HG03432 (cell line): ENCODE results near the gene AAR2.

ENCODE experiments used
- ATAC-seq: cut with Tn5 transposase; IDR thresholded peaks from one replicate; pipeline ENCODE4 v1.9.1; 2021; ENCODE audit warnings: mild to moderate bottlenecking, moderate library complexity; ENCODE audit not compliant: unreplicated experiment

Gene AAR2

GRCh38 chr20:36275441-36276189, 39.3 kb downstream of the AAR2 start:
- ATAC-seq = no peak

GRCh38 chr20:36277546-36277945, 41.3 kb downstream of the AAR2 start:
- no peak for ATAC-seq

GRCh38 chr20:36279362-36279761, 43.1 kb downstream of the AAR2 start:
- ATAC-seq = no peak

GRCh38 chr20:36279776-36280175, 43.5 kb downstream of the AAR2 start:
- no peak for ATAC-seq

GRCh38 chr20:36281785-36282380, 45.6 kb downstream of the AAR2 start:
- no peak for ATAC-seq

- no peak for ATAC-seq
Observed at GRCh38 chr20:36284751-36285150, 48.5 kb downstream of the AAR2 start.

- no peak for ATAC-seq
Observed at GRCh38 chr20:36285746-36286447, 49.6 kb downstream of the AAR2 start.

- no peak for ATAC-seq
Observed at GRCh38 chr20:36297656-36298055, 61.4 kb downstream of the AAR2 start.

GRCh38 chr20:36298061-36298460, 61.8 kb downstream of the AAR2 start:
- no peak for ATAC-seq

GRCh38 chr20:36298795-36299339, 62.6 kb downstream of the AAR2 start:
- ATAC-seq = no peak

- no peak for ATAC-seq
Observed at GRCh38 chr20:36299459-36299858, 63.2 kb downstream of the AAR2 start.

- ATAC-seq = no peak
Observed at GRCh38 chr20:36301359-36302119, 65.3 kb downstream of the AAR2 start.

- no peak for ATAC-seq
Observed at GRCh38 chr20:36303020-36303595, 66.8 kb downstream of the AAR2 start.

GRCh38 chr20:36303831-36304230, 67.6 kb downstream of the AAR2 start:
- ATAC-seq = no peak

- no peak for ATAC-seq
Observed at GRCh38 chr20:36304786-36305495, 68.7 kb downstream of the AAR2 start.

GRCh38 chr20:36305602-36306551, 69.6 kb downstream of the AAR2 start, which contains the start of gene DLGAP4:
Gene DLGAP4 (plus strand): TSS chr20:36306339. CDS start chr20:36431718, 125,379 bp downstream.
- ATAC-seq = no peak
